ENCODE results near the gene PSME3.
A peak's percentile ranks its signal among the peaks of the same experiment; 100 is the strongest.
"Not testable (repeated sequence)": the region's sequence is repeated elsewhere in the genome, so short reads cannot be mapped to it uniquely, and the experiment has no call there.

Gene PSME3

GRCh38 chr17:42851371-42852240 is 18.4 kb downstream of the PSME3 start:
- not testable (repeated sequence) for DNase-seq

GRCh38 chr17:42852351-42852750 is 19.2 kb downstream of the PSME3 start:
- DNase-seq: no peak

- peak; percentile 38 for DNase-seq
Measured at GRCh38 chr17:42853004-42853403, 19.8 kb downstream of the PSME3 start.

- no peak for DNase-seq
Measured at GRCh38 chr17:42853597-42853967, 20.4 kb downstream of the PSME3 start.

- DNase-seq: no peak
Measured at GRCh38 chr17:42853968-42854790, 21.0 kb downstream of the PSME3 start.

GRCh38 chr17:42855048-42855596 is 21.9 kb downstream of the PSME3 start:
- DNase-seq: peak; percentile 64

- not testable (repeated sequence) for DNase-seq
Measured at GRCh38 chr17:42856093-42856492, 22.9 kb downstream of the PSME3 start.

GRCh38 chr17:42856516-42856915 is 23.3 kb downstream of the PSME3 start:
- not testable (repeated sequence) for DNase-seq

- no peak for DNase-seq
Measured at GRCh38 chr17:42857389-42857788, 24.2 kb downstream of the PSME3 start.

GRCh38 chr17:42865638-42866094 is 32.5 kb downstream of the PSME3 start:
- DNase-seq: no peak

GRCh38 chr17:42866216-42866615 is 33.0 kb downstream of the PSME3 start:
- DNase-seq: no peak

- DNase-seq: no peak
Measured at GRCh38 chr17:42866631-42867575, 33.7 kb downstream of the PSME3 start.

GRCh38 chr17:42867694-42868261 is 34.6 kb downstream of the PSME3 start:
- DNase-seq: not testable (repeated sequence)

- no peak for DNase-seq
Measured at GRCh38 chr17:42868338-42868737, 35.1 kb downstream of the PSME3 start.

- no peak for DNase-seq
Measured at GRCh38 chr17:42871647-42872046, 38.5 kb downstream of the PSME3 start.

- DNase-seq: no peak
Measured at GRCh38 chr17:42872251-42872965, 39.2 kb downstream of the PSME3 start.

GRCh38 chr17:42873315-42873714 is 40.1 kb downstream of the PSME3 start:
- no peak for DNase-seq

GRCh38 chr17:42873932-42874695 is 40.9 kb downstream of the PSME3 start:
- DNase-seq: not testable (repeated sequence)

GRCh38 chr17:42877037-42877436 is 43.8 kb downstream of the PSME3 start:
- DNase-seq: no peak

- DNase-seq: no peak
Measured at GRCh38 chr17:42878123-42878880, 45.1 kb downstream of the PSME3 start.

Measured in inflammatory macrophage treated with lipopolysaccharide for 4 hours (primary cell).